ENCODE results near the gene ABCA7.

- TF ChIP-seq EZH2phosphoT487 (IDR thresholded peaks at IDR 0.05; ENCODE audit: insufficient read depth, low read depth) (no peak), EZH2 (IDR thresholded peaks at IDR 0.05; ENCODE audit: insufficient read depth, poor library complexity, severe bottlenecking) (no peak)
Measured at GRCh38 chr19:1047696-1048147, 7.8 kb downstream of the ABCA7 start.
